ENCODE results near the gene NOL11. TPM values are rescaled to one million over a fixed set of nuclear protein-coding genes. Genes with fewer than 3 reads are reported as not detected.

Gene NOL11
- total RNA-seq, 1 donor from 2014 or later, result 90.4 TPM

GRCh38 chr17:67773246-67773645 is 55.5 kb downstream of the NOL11 start:
- Histone ChIP-seq H3K27me3 (no peaks in the 10 kb centered on the region), H4K20me1 (ENCODE audit: low read depth) (no peaks in the 10 kb centered on the region), H3K9me3 (ENCODE audit: low read depth) (no peaks in the 10 kb centered on the region), H3F3A (ENCODE audit: low read depth) (no peaks in the 10 kb centered on the region), H3K27ac (no peak overlapping the region), H2AFZ (replicated peaks) (peak overlapping the region; percentile 4), H3K9ac (no peak overlapping the region), H3K79me2 (ENCODE audit: low read depth) (no peaks in the 10 kb centered on the region), H3K4me1 (no peaks in the 10 kb centered on the region), H3K36me3 (no peaks in the 10 kb centered on the region), H3K4me3 (no peak overlapping the region), H3K4me2 (no peak overlapping the region)
- no peak overlapping the region for H3K27ac Mint-ChIP-seq
- no peak overlapping the region for H3K4me3 Mint-ChIP-seq
- H3K36me3 Mint-ChIP-seq, result no peaks in the 10 kb centered on the region
- TF ChIP-seq EZH2 (IDR thresholded peaks at IDR 0.05), result no peak
- no peak for DNase-seq (ENCODE audit: low spot score)
- H3K27me3 Mint-ChIP-seq (ENCODE audit: insufficient read depth, low read depth), result no peaks in the 10 kb centered on the region
- no peaks in the 10 kb centered on the region for H3K9me3 Mint-ChIP-seq
- no peaks in the 10 kb centered on the region for H3K4me1 Mint-ChIP-seq

- H3K9me3 Mint-ChIP-seq, result no peaks in the 10 kb centered on the region
- peak overlapping the region; percentile 50 for H3K4me3 Mint-ChIP-seq
- Histone ChIP-seq H3K9ac (no peak overlapping the region), H3F3A (ENCODE audit: low read depth) (no peaks in the 10 kb centered on the region), H4K20me1 (ENCODE audit: low read depth) (no peaks in the 10 kb centered on the region), H2AFZ (replicated peaks) (no peak overlapping the region), H3K9me3 (ENCODE audit: low read depth) (no peaks in the 10 kb centered on the region), H3K79me2 (ENCODE audit: low read depth) (no peaks in the 10 kb centered on the region), H3K36me3 (no peaks in the 10 kb centered on the region), H3K4me2 (no peak overlapping the region), H3K4me3 (no peak overlapping the region), H3K4me1 (no peaks in the 10 kb centered on the region), H3K27me3 (no peaks in the 10 kb centered on the region), H3K27ac (no peak overlapping the region)
- DNase-seq (ENCODE audit: low spot score), result peak; percentile 65
- no peak overlapping the region for H3K27ac Mint-ChIP-seq
- TF ChIP-seq CTCF (IDR thresholded peaks at IDR 0.05) (peak; percentile 75), EZH2 (IDR thresholded peaks at IDR 0.05) (no peak), EZH2phosphoT487 (IDR thresholded peaks at IDR 0.05) (no peak)
- H3K27me3 Mint-ChIP-seq (ENCODE audit: insufficient read depth, low read depth), result no peaks in the 10 kb centered on the region
- H3K4me1 Mint-ChIP-seq, result no peaks in the 10 kb centered on the region
- H3K36me3 Mint-ChIP-seq, result no peaks in the 10 kb centered on the region
Measured at GRCh38 chr17:67779098-67779672, 61.4 kb downstream of the NOL11 start.

GRCh38 chr17:67784364-67785121 is 66.8 kb downstream of the NOL11 start:
- no peaks in the 10 kb centered on the region for H3K9me3 ChIP-seq (ENCODE audit: low read depth)
- H4K20me1 ChIP-seq (ENCODE audit: low read depth), result no peaks in the 10 kb centered on the region
- DNase-seq (ENCODE audit: low spot score), result no peak
- H3K4me1 Mint-ChIP-seq, result peaks cover 2% of the 10 kb centered on the region
- no peaks in the 10 kb centered on the region for H3K36me3 ChIP-seq
- peak overlapping the region; percentile 33 for H3K27ac Mint-ChIP-seq
- no peak overlapping the region for H3K4me2 ChIP-seq
- no peak for TF ChIP-seq CTCF (IDR thresholded peaks at IDR 0.05)
- TF ChIP-seq EZH2phosphoT487 (IDR thresholded peaks at IDR 0.05), result no peak
- no peak for TF ChIP-seq EZH2 (IDR thresholded peaks at IDR 0.05)
- no peak overlapping the region for H3K9ac ChIP-seq
- H3K4me3 Mint-ChIP-seq, result no peak overlapping the region
- no peaks in the 10 kb centered on the region for H3K79me2 ChIP-seq (ENCODE audit: low read depth)
- no peaks in the 10 kb centered on the region for H3K27me3 ChIP-seq
- H3K27ac ChIP-seq, result no peak overlapping the region
- no peaks in the 10 kb centered on the region for H3K9me3 Mint-ChIP-seq
- H3K4me1 ChIP-seq, result peaks cover 3% of the 10 kb centered on the region
- H3F3A ChIP-seq (ENCODE audit: low read depth), result no peaks in the 10 kb centered on the region
- peaks cover 2% of the 10 kb centered on the region for H3K27me3 Mint-ChIP-seq (ENCODE audit: insufficient read depth, low read depth)
- H2AFZ ChIP-seq (replicated peaks), result no peak overlapping the region
- H3K4me3 ChIP-seq, result no peak overlapping the region
- H3K36me3 Mint-ChIP-seq, result no peaks in the 10 kb centered on the region

GRCh38 chr17:67785122-67785477 is 67.4 kb downstream of the NOL11 start:
- peak overlapping the region; percentile 33 for H3K27ac Mint-ChIP-seq
- H3K9me3 Mint-ChIP-seq, result no peaks in the 10 kb centered on the region
- H3K4me3 Mint-ChIP-seq, result no peak overlapping the region

More at GRCh38 chr17:67785122-67785477, 67.4 kb downstream of the NOL11 start:
- H3K4me1 Mint-ChIP-seq, result peaks cover 2% of the 10 kb centered on the region
- Histone ChIP-seq H3K4me2 (no peak overlapping the region), H4K20me1 (ENCODE audit: low read depth) (no peaks in the 10 kb centered on the region), H3K36me3 (no peaks in the 10 kb centered on the region), H3K27ac (no peak overlapping the region), H3K9me3 (ENCODE audit: low read depth) (no peaks in the 10 kb centered on the region), H3F3A (ENCODE audit: low read depth) (no peaks in the 10 kb centered on the region), H3K79me2 (ENCODE audit: low read depth) (no peaks in the 10 kb centered on the region), H2AFZ (replicated peaks) (no peak overlapping the region), H3K9ac (no peak overlapping the region), H3K4me1 (peaks cover 3% of the 10 kb centered on the region), H3K4me3 (no peak overlapping the region), H3K27me3 (no peaks in the 10 kb centered on the region)
- TF ChIP-seq EZH2phosphoT487 (IDR thresholded peaks at IDR 0.05) (no peak), EZH2 (IDR thresholded peaks at IDR 0.05) (no peak), CTCF (IDR thresholded peaks at IDR 0.05) (no peak)
- DNase-seq (ENCODE audit: low spot score), result no peak
- no peaks in the 10 kb centered on the region for H3K36me3 Mint-ChIP-seq
- peaks cover 2% of the 10 kb centered on the region for H3K27me3 Mint-ChIP-seq (ENCODE audit: insufficient read depth, low read depth)
